SU-DHL-6 (cell line): ENCODE data around the gene SP110.

Source experiments
- CTCF ChIP-seq: fragments of 200-600 bp; sonication (generic); IDR thresholded peaks from one replicate; pipeline ENCODE4 v1.5.1; 2017; ENCODE audit warnings: antibody characterized with exemption, mild to moderate bottlenecking, low read length, moderate library complexity; ENCODE audit not compliant: insufficient read depth, poor library complexity, severe bottlenecking
- EZH2phosphoT487 ChIP-seq: fragments of 200-600 bp; sonication (generic), shearing (Covaris generic); conservative IDR thresholded peaks from 2 replicates; pipeline ENCODE4 v1.6.1; 2018; ENCODE audit warnings: mild to moderate bottlenecking, antibody characterized with exemption, low read length, moderate library complexity, mixed read lengths

DNA sequence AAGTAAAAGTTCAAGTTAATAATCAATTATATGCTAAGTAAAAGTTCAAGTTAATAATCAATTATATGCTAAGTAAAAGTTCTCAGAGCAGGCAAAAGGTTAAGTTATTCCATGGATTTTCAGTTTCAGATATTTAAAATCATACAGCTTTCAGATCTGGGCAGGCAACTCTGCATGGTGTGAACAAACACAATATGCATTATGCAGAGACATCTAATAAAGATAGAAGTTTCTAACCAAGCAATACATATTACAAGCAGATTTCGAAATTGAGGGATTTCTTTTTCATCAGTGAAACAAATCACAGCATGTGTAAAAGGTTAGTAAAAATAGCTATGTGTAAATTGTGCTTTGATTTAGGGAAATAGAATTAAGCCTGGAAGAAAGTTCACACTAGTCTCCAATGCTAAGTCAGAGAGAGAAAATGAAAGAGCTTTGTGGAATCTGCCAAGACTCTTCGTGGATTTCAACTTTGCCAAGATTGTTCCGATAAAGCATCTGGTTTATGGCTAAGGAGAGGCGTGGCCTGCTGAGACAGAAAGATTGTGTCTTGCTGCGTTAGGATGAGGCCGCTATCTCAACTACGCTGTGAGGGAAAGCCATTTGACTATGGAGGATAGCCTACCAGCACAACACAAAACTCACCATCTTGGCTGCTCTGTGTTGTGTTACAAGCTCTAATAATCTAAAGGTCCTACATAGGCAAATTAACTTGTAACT is 91.0 kb downstream of the SP110 start:
- TF ChIP-seq CTCF (no peak), EZH2phosphoT487 (no peak)
